ENCODE data around the gene CEBPZOS. TPM values are rescaled to one million over a fixed set of nuclear protein-coding genes. Genes with fewer than 3 reads are reported as not detected.

Gene CEBPZOS
- total and polyA plus RNA-seq, 2 of the 4 experiments (the other 2 are of a cell fraction): 16.8 to 31.5 TPM

GRCh38 chr2:37250869-37251740 is 54.8 kb downstream of the CEBPZOS start:
- Histone ChIP-seq H3K9ac (ENCODE audit: low read depth, low read length) (no peak overlapping the region), H3K14ac (replicated peaks; ENCODE audit: low read depth, low read length) (no peak overlapping the region), H3K56ac (ENCODE audit: extremely low read depth, insufficient read depth, low read length) (no peak overlapping the region), H3K18ac (ENCODE audit: low read depth, low read length) (no peak overlapping the region), H3K9me3 (ENCODE audit: control insufficient read depth, insufficient read depth, low read length) (no peaks in the 10 kb centered on the region), H2BK20ac (ENCODE audit: low read depth, low read length) (no peak overlapping the region), H4K91ac (ENCODE audit: insufficient read depth, low read depth, low read length) (no peak overlapping the region), H2AFZ (replicated peaks; ENCODE audit: low read length, poor library complexity) (no peak overlapping the region), H4K5ac (ENCODE audit: low read depth, low read length) (no peak overlapping the region), H4K20me1 (ENCODE audit: insufficient read depth, low read length) (0 out of 2 replicates have a peak, but pooled peaks cover under 1% of the 10 kb centered on the region), H3K79me1 (ENCODE audit: low read depth in 1 of 2, low read length in 2 of 2) (peaks cover 6 to 19% of the 10 kb centered on the region in 2 experiments), H2AK9ac (replicated peaks; ENCODE audit: low read depth, low read length, poor library complexity) (no peak overlapping the region), H2BK15ac (ENCODE audit: low read depth, low read length) (no peak overlapping the region), H3K4me1 (ENCODE audit: control insufficient read depth, insufficient read depth, low read length) (peaks cover 4% of the 10 kb centered on the region; the same call in 1 of the 2 replicates), H3K27ac (ENCODE audit: insufficient read depth, low read length) (no peak overlapping the region), H3K4me2 (ENCODE audit: low read depth, low read length) (no peak overlapping the region), H2AK5ac (ENCODE audit: low read depth, low read length) (no peak overlapping the region), H4K8ac (ENCODE audit: low read depth in 2 of 2, low read length in 2 of 2) (no peak overlapping the region), H3K4ac (ENCODE audit: low read depth, low read length) (no peak overlapping the region), H3K4me3 (ENCODE audit: insufficient read depth, low read depth, low read length) (no peak overlapping the region), H2BK120ac (ENCODE audit: low read depth, low read length) (no peak overlapping the region), H2BK5ac (ENCODE audit: low read depth, low read length, poor library complexity, severe bottlenecking) (no peak overlapping the region), H3K9me1 (ENCODE audit: insufficient read depth, low read length) (peaks cover 8% of the 10 kb centered on the region), H3K36me3 (ENCODE audit: control insufficient read depth, insufficient read depth, low read length) (peaks cover 32% of the 10 kb centered on the region), H3K27me3 (ENCODE audit: control insufficient read depth, insufficient read depth, low read length) (no peaks in the 10 kb centered on the region), H3K23ac (ENCODE audit: low read depth, low read length) (no peak overlapping the region)
- ChIA-PET CTCF (no interaction called here), POLR2A (ENCODE audit: unreplicated experiment) (no interaction called here)
- TF ChIP-seq RAD21 (IDR thresholded peaks at IDR 0.05; ENCODE audit: low read length) (no peak), CTCF (conservative IDR thresholded peaks at IDR 0.05; ENCODE audit: low read depth, low read length) (no peak), SMC3 (IDR thresholded peaks at IDR 0.05; ENCODE audit: low read depth, low read length) (no peak), ELK1 (IDR thresholded peaks at IDR 0.05; ENCODE audit: borderline replicate concordance, low read depth, low read length) (no peak), CEBPB (IDR thresholded peaks at IDR 0.05; ENCODE audit: low read depth, low read length) (no peak), FOS (IDR thresholded peaks at IDR 0.05; ENCODE audit: low read depth, low read length) (no peak), MAZ (IDR thresholded peaks at IDR 0.05; ENCODE audit: borderline replicate concordance, low read depth, low read length) (no peak), MXI1 (IDR thresholded peaks at IDR 0.05; ENCODE audit: borderline replicate concordance, low read depth, low read length) (no peak), RFX5 (IDR thresholded peaks at IDR 0.05; ENCODE audit: low read depth, low read length) (no peak), POLR2A (IDR thresholded peaks at IDR 0.05; ENCODE audit: low read depth, low read length) (no peak), MAFK (IDR thresholded peaks at IDR 0.05; ENCODE audit: low read depth, low read length) (no peak), BHLHE40 (IDR thresholded peaks at IDR 0.05; ENCODE audit: low read depth, low read length) (no peak), CHD1 (IDR thresholded peaks at IDR 0.05; ENCODE audit: low read depth, low read length) (no peak), USF2 (IDR thresholded peaks at IDR 0.05; ENCODE audit: low read depth, low read length) (no peak), NFE2L2 (IDR thresholded peaks at IDR 0.05; ENCODE audit: low read depth, low read length) (no peak)
- BruUV-seq (replicated peaks): no TSS peak
- no peak for DNase-seq
- intact Hi-C loops (cut with micrococcal nuclease) (no loop called here), in situ Hi-C loops (cut with MboI; ENCODE audit: low sequenced_read_pairs) (no loop called here), dilution Hi-C loops (cut with HindIII; ENCODE audit: low sequenced_read_pairs, unreplicated experiment) (no loop called here)
- WGBS, 2 experiments (ENCODE audit: extremely low coverage in 2 of 2, insufficient read length in 1 of 2): 100% methylated on average over 1 of the region's 5 CpGs; no CpG with 5 or more reads in 1 of the 2 experiments
- peak; percentile 9; the same call in 1 of the 2 replicates for ATAC-seq (ENCODE audit: low read depth)
